OCI-LY1 (cell line): Measurements from ENCODE around the gene CTNND2.

Experiments used
- H2AFZ ChIP-seq: fragments of 200-600 bp; sonication (generic), shearing (Covaris generic); 2 replicates; pipeline ENCODE4 v1.6.0; 2014; ENCODE audit warnings: antibody characterized with exemption, mild to moderate bottlenecking, low read length
- H3F3A ChIP-seq: fragments of 200-600 bp; sonication (generic), shearing (Covaris generic); 2 replicates; pipeline ENCODE4 v1.6.0; 2014; ENCODE audit warnings: mild to moderate bottlenecking, antibody characterized with exemption, low read length, moderate library complexity; ENCODE audit not compliant: insufficient read depth
- H3K27ac ChIP-seq: fragments of 200-600 bp; sonication (generic); 2 replicates; pipeline ENCODE4 v1.5.1; 2014; ENCODE audit warnings: low read length, mixed run types, mild to moderate bottlenecking, low read depth; ENCODE audit not compliant: poor library complexity, severe bottlenecking
- H3K27me3 ChIP-seq: fragments of 200-600 bp; sonication (generic); 2 replicates; pipeline ENCODE4 v1.6.0; 2014; ENCODE audit warnings: antibody characterized with exemption, mild to moderate bottlenecking, low read length, moderate library complexity; ENCODE audit not compliant: insufficient read depth
- H3K36me3 ChIP-seq: fragments of 200-600 bp; sonication (generic); 2 replicates; pipeline ENCODE4 v1.6.1; 2014; ENCODE audit warnings: mild to moderate bottlenecking, antibody characterized with exemption, low read length, moderate library complexity, mixed read lengths; ENCODE audit not compliant: insufficient read depth
- H3K4me1 ChIP-seq: fragments of 200-600 bp; sonication (generic); 2 replicates; pipeline ENCODE4 v1.5.1; 2014; ENCODE audit warnings: mild to moderate bottlenecking, low read length, moderate library complexity; ENCODE audit not compliant: insufficient read depth, severe bottlenecking
- H3K4me2 ChIP-seq: fragments of 200-600 bp; sonication (generic), shearing (Covaris generic); 2 replicates; pipeline ENCODE4 v1.6.1; 2014; ENCODE audit warnings: low read length
- H3K4me3 ChIP-seq: fragments of 200-600 bp; sonication (generic); 2 replicates; pipeline ENCODE4 v1.5.1; 2014; ENCODE audit warnings: low read length, low read depth, mild to moderate bottlenecking, mixed read lengths; ENCODE audit not compliant: poor library complexity, severe bottlenecking
- H3K79me2 ChIP-seq: fragments of 200-600 bp; shearing (Covaris generic); 2 replicates; pipeline ENCODE4 v1.6.1; 2016; ENCODE audit warnings: mixed run types, low read length, mixed read lengths; ENCODE audit not compliant: insufficient read depth
- H3K9ac ChIP-seq: fragments of 200-600 bp; sonication (generic), shearing (Covaris generic); 2 replicates; pipeline ENCODE4 v1.6.1; 2014; ENCODE audit warnings: mild to moderate bottlenecking, low read length, mixed read lengths
- H3K9me2 ChIP-seq: fragments of 200-600 bp; sonication (generic), shearing (Covaris generic); 2 replicates; pipeline ENCODE4 v1.6.1; 2014; ENCODE audit warnings: low read depth, mild to moderate bottlenecking, low read length, mixed read lengths
- H3K9me3 ChIP-seq: fragments of 200-600 bp; shearing (Covaris generic); 2 replicates; pipeline ENCODE4 v1.6.1; 2014; ENCODE audit warnings: low read length, mixed read lengths
- H4K20me1 ChIP-seq: fragments of 200-600 bp; sonication (generic), shearing (Covaris generic); 2 replicates; pipeline ENCODE4 v1.6.0; 2016; ENCODE audit warnings: mild to moderate bottlenecking, low read length; ENCODE audit not compliant: insufficient read depth
- EZH2 ChIP-seq: fragments of 200-600 bp; sonication (generic), shearing (Covaris generic); IDR thresholded peaks from 2 replicates; pipeline ENCODE4 v1.8.0; 2017; ENCODE audit warnings: borderline replicate concordance, mixed run types, mild to moderate bottlenecking, antibody characterized with exemption, low read length, moderate library complexity, mixed read lengths
- TF ChIP-seq, protein P1 (sequence below): fragments of 200-600 bp; sonication (generic), shearing (Covaris generic); IDR thresholded peaks from 2 replicates; pipeline ENCODE4 v1.5.1; 2017; ENCODE audit warnings: mild to moderate bottlenecking, antibody characterized with exemption, low read length, moderate library complexity, mixed read lengths

CTNND2 gene

DNA sequence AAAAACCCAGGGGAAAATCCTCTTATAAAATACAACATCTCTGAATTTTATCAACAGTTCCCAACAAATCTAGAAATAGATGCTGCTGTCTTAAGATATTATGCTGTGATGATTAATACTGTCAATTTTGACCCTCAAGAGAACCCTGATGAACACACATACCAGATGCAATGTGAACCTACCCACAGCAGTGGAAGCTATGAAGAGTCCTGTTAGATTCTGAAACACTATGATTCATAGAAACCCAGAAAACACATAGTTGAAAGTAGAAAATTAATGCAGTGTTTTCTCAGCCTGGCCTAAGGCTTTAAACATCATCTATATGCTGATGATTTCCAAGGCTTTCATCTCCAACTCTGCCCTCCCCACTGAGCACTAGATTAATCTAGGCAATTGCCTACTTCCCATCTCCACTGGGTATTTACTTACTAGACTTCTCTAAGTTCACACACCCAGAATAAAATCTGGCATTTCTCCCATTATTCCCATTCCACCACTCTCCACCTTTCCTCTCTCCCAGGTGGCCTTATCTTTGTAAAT is 296.2 kb downstream of the CTNND2 start:
- Histone ChIP-seq H3K9ac (no peak overlapping the region), H3K27ac (no peak overlapping the region), H3K4me1 (no peaks in the 10 kb centered on the region), H3K9me2 (no peaks in the 10 kb centered on the region), H2AFZ (no peak overlapping the region), H3K79me2 (no peaks in the 10 kb centered on the region), H3K36me3 (no peaks in the 10 kb centered on the region), H3K27me3 (no peaks in the 10 kb centered on the region), H3K9me3 (no peaks in the 10 kb centered on the region), H3K4me2 (no peak overlapping the region), H3F3A (no peaks in the 10 kb centered on the region), H3K4me3 (no peak overlapping the region), H4K20me1 (no peaks in the 10 kb centered on the region)
- TF ChIP-seq, protein P1, sequence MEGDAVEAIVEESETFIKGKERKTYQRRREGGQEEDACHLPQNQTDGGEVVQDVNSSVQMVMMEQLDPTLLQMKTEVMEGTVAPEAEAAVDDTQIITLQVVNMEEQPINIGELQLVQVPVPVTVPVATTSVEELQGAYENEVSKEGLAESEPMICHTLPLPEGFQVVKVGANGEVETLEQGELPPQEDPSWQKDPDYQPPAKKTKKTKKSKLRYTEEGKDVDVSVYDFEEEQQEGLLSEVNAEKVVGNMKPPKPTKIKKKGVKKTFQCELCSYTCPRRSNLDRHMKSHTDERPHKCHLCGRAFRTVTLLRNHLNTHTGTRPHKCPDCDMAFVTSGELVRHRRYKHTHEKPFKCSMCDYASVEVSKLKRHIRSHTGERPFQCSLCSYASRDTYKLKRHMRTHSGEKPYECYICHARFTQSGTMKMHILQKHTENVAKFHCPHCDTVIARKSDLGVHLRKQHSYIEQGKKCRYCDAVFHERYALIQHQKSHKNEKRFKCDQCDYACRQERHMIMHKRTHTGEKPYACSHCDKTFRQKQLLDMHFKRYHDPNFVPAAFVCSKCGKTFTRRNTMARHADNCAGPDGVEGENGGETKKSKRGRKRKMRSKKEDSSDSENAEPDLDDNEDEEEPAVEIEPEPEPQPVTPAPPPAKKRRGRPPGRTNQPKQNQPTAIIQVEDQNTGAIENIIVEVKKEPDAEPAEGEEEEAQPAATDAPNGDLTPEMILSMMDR = no peak
- TF ChIP-seq EZH2 = no peak

DNA sequence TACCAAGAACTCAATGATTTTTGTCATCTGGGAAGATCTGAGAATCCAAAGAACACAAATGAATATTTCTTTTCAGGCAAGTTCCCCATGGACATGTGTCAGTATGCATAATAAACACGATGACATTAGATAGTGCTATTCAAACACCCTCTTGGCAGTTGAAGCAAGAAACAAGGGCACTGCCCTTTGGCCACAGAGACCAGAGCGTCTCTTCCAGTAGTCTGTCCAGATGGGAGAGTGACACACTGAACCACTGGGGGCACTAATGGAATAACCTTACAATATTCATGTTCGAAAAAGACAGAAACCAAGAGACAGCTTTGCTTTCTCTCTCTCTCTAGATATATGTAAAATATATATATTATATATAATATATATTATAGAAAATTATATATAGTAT is 301.9 kb downstream of the CTNND2 start:
- no peak overlapping the region for H2AFZ ChIP-seq
- no peaks in the 10 kb centered on the region for H3K9me2 ChIP-seq
- H4K20me1 ChIP-seq = no peaks in the 10 kb centered on the region
- H3K36me3 ChIP-seq = no peaks in the 10 kb centered on the region
- H3K27ac ChIP-seq = no peak overlapping the region
- H3F3A ChIP-seq = no peaks in the 10 kb centered on the region
- no peak for TF ChIP-seq EZH2
- TF ChIP-seq, protein P1 = no peak
- H3K79me2 ChIP-seq = no peaks in the 10 kb centered on the region
- no peak overlapping the region for H3K9ac ChIP-seq
- no peak overlapping the region for H3K4me2 ChIP-seq
- H3K4me1 ChIP-seq = no peaks in the 10 kb centered on the region
- H3K9me3 ChIP-seq = no peaks in the 10 kb centered on the region
- no peak overlapping the region for H3K4me3 ChIP-seq
- no peaks in the 10 kb centered on the region for H3K27me3 ChIP-seq

DNA sequence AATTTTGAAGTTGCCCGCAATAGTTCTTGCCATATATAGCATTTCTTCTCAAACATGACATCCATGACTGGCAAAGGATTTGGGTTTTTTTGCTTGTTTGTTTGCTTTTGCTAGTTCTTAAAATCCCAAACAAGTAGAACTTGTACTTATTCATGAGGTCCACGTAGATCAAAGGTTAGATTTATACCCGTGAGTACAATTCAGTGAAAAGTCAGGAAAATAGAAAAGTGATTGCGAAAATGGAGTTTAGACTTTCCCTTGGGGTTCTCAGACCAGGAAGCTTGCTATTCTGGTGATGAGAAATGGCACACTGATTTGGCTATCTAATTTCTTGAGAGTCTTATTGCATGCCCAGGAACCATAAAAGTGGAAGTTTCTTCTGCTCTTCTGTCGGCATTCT is 304.7 kb downstream of the CTNND2 start:
- no peak overlapping the region for H3K9ac ChIP-seq
- no peaks in the 10 kb centered on the region for H3K27me3 ChIP-seq
- H3K4me1 ChIP-seq = no peaks in the 10 kb centered on the region
- H3K4me3 ChIP-seq = no peak overlapping the region
- H3F3A ChIP-seq = no peaks in the 10 kb centered on the region
- no peaks in the 10 kb centered on the region for H3K9me2 ChIP-seq
- no peak overlapping the region for H2AFZ ChIP-seq
- H3K27ac ChIP-seq = no peak overlapping the region
- H4K20me1 ChIP-seq = no peaks in the 10 kb centered on the region
- no peak overlapping the region for H3K4me2 ChIP-seq
- no peak for TF ChIP-seq EZH2
- TF ChIP-seq, protein P1 = no peak
- H3K36me3 ChIP-seq = no peaks in the 10 kb centered on the region
- H3K79me2 ChIP-seq = no peaks in the 10 kb centered on the region
- H3K9me3 ChIP-seq = no peaks in the 10 kb centered on the region
